Thyroid gland (tissue), 4 donors: Measurements from ENCODE around the gene SPNS3.

Experiments used
- CTCF ChIP-seq, 6 experiments: fragments of 200-600 bp in 3 of 6; fragments of 450-650 bp in 3 of 6; sonication (generic) in 3 of 6; IDR thresholded peaks; one replicate each; pipeline ENCODE4 v1.5.1; 2016 to 2019; ENCODE audit warnings: antibody characterized with exemption in 6 of 6, mild to moderate bottlenecking in 2 of 6, inconsistent platforms in 1 of 6, moderate library complexity in 1 of 6
- POLR2A ChIP-seq, 2 donors: fragments of 450-650 bp; IDR thresholded peaks; one replicate each; pipeline ENCODE4 v1.6.1; 2017; ENCODE audit warnings: antibody characterized with exemption in 2 of 2, mild to moderate bottlenecking in 2 of 2, moderate library complexity in 1 of 2

GRCh38 chr17:4485676-4486646, 52.2 kb downstream of the SPNS3 start:
- no peak for TF ChIP-seq POLR2A (IDR thresholded peaks at IDR 0.05)
- no peak for TF ChIP-seq CTCF (IDR thresholded peaks at IDR 0.05)
